ENCODE data around the gene CCDC196.

- TF ChIP-seq, protein P1, sequence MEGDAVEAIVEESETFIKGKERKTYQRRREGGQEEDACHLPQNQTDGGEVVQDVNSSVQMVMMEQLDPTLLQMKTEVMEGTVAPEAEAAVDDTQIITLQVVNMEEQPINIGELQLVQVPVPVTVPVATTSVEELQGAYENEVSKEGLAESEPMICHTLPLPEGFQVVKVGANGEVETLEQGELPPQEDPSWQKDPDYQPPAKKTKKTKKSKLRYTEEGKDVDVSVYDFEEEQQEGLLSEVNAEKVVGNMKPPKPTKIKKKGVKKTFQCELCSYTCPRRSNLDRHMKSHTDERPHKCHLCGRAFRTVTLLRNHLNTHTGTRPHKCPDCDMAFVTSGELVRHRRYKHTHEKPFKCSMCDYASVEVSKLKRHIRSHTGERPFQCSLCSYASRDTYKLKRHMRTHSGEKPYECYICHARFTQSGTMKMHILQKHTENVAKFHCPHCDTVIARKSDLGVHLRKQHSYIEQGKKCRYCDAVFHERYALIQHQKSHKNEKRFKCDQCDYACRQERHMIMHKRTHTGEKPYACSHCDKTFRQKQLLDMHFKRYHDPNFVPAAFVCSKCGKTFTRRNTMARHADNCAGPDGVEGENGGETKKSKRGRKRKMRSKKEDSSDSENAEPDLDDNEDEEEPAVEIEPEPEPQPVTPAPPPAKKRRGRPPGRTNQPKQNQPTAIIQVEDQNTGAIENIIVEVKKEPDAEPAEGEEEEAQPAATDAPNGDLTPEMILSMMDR (IDR thresholded peaks at IDR 0.05), result no peak
- TF ChIP-seq EP300 (IDR thresholded peaks at IDR 0.05), result no peak
- TF ChIP-seq POLR2AphosphoS5 (IDR thresholded peaks at IDR 0.05), result no peak
Observed at GRCh38 chr14:66445936-66446335, 40.2 kb upstream of the CCDC196 start.

Data from gastroesophageal sphincter (tissue), 3 donors.